T-helper 1 cell (primary cell): ENCODE results near the gene ISM1.

Source experiments
- DNase-seq, 5 donors: peaks; one replicate each; pipeline ENCODE4 v3.0.0-alpha.2; 2012 to 2020
- total RNA-seq, 4 donors: gene quantifications; one replicate each; lab custom pipeline; 2026; lab: John Stamatoyannopoulos, UW

The ISM1 gene
- total RNA-seq: 4.3 to 13.1 (median 8.4) reads per million in 4 donors

DNA sequence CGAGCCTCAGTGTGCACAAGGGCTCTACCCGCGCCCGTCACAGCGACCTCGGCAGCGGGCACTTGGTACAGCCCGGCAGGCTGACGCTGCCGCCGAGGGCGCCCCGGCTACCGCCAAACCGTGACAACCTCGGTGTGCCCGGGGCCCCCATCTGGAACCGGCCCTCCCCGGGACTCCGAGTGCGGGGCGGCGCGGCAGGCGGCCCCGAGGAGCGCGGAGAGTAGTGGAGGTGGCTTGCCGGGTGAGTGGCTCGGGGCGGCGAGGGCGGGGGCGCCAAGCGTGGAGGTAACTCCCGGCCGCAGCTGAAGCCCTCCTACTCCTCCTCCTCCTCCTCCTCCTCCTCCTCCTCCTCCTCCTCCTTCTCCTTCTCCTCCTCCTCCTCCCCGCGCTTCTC, at the start of gene ISM1:
Gene ISM1, plus strand, starts transcription at position 371 of the 394 bp plus-strand sequence. CDS start 503 bp downstream, outside the sequence.
- peak in 4 of 5 donors; percentile 8 to 28 (median 21) for DNase-seq

DNA sequence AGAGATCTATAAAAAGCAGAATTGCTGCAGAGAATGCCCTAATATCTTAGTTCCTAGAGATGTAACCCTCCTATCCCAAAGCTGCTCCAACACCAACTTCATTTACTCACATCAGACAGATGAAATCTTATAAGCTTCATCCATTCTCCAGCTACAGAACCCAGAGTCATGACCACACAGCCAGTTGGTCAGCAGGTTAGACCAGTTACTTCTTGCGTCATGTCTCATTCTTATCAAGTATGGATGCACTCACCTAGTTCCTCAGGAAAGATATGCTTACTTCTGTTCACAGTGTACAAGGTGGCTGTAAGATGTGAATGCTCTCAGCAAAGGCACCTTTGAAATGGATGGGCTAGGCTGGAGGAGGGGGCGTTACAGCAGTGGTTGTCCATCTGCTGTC, 47.9 kb upstream of the ISM1 start:
- DNase-seq: no peak

DNA sequence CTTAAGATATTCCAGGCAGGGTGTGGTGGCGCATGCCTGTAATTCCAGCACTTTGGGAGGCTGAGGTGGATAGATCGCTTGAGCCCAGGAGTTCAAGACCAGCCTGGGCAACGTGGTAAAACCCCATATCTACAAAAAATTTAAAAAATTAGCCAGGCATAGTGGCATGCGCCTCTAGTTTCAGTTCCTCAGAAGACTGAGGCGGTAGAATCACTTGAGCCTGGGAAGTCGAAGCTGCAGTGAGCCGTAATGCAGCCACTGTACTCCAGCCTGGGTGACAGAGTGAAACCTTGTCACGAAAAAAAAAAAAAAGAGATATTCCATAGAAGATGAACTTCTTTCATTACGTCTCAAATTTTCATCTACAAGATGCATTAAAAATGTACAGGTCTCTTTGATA, 46.7 kb upstream of the ISM1 start:
- DNase-seq: no peak

DNA sequence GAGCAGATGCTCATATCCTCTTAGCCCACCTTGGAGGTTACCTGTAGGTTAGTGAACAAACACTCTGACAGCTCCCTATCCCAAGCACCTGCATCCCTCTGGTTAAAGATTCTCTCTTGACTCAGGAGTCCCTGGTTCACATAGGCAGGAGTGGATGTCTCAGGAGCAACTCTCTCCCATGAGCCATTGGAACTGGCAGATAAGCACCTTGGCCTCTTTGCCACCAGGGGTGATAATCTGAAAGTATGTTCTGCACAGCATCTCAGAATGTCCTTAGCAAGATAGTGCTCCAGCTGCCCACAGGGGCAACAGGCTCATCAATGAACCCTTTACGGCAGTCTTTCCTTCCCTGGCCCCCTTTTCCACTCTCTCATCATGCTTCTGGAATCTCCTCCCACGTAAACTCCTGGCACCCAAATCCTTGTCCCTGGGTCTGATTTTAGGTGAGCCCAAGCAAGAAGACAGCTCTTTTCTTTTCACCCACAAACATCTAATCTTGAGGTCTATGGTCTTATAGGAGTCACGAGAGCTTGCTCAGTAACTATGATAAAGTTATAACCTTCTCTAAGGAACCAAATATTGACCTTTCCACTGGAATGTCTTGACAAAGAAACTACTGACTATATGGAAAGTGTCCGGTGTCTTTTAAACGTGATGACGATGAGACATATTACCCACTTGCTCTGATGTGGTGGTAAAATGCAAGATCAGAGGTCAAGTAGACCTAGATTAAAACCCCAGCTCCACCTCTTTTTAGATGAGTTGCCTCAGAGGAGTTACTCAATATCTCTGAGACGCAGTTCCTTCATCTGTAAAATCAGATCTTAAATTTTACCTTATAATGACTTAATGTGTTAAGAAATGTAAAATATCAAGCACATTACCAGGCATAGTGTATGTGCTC, 39.8 kb upstream of the ISM1 start:
- no peak for DNase-seq

DNA sequence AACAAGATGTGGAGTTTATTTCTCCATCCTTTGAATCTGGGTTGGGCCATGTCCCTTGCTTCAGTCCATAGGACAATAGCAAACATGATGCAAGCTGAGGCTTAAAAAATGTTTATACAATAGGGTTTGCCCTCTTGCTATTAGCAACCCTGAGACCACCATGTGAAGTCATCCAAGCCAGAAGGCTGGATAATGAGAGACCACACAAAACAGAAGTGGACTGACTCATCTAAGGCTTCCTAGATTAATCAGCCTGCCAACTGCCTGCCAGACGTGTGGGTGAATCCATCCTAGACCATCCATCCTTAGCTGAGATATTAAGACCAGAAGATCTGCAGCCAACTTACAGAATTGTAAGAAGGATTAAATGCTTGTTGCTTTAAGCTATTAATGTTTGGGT, 38.1 kb upstream of the ISM1 start:
- DNase-seq: peak in 1 of 5 donors; percentile 20

DNA sequence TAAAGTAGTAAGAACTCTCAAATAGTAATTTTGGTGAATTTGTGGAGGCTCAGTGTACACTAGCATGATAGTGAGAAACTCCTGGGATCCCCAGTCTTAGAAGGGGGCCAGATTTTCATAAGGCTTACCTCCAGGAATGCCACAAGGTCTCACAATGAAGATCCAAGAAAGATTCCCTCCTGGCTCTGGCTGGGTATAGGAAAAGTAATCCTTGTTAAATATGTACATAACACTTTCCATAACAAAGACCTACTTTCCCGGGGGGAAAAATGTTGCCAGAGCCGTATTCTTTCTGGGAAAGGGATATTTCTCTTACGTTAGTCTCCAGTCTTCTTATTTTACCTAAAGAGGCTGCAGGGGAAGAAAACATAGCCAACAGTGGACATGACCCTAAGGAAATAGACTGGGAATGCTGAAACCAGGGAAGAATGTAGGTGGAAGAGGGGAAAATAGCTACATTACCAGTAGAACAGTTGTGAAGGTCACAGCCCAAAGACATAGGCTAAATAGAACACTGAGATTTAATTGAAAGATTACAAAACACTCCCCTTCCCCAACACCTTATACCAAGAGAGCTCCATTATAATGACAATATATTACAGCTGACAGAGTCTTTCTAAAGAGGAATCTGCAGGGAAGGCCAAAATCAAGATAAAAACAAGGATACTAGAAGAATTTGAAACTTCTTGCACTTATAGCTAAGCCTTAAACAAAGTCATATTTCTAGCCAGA, 34.9 kb upstream of the ISM1 start:
- no peak for DNase-seq

DNA sequence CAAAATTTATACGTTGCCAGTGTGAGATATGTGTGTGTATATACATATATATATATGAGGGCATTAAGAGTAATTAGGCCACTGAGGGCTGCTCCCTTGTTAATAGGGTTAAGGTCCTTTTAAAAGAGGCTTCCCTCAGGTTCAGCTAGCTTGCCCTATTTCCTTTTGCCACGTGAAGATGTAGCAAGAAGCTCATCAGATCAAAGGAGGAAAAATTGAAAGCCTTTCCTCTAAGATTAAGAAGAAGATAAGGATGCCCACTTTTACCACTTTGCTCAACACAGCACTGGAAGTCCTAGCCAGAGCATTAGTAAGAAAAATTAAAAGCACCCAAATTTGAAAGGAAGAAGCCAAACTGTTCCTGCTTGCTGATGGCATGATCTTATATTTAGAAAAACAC, 33.2 kb upstream of the ISM1 start:
- DNase-seq: no peak

DNA sequence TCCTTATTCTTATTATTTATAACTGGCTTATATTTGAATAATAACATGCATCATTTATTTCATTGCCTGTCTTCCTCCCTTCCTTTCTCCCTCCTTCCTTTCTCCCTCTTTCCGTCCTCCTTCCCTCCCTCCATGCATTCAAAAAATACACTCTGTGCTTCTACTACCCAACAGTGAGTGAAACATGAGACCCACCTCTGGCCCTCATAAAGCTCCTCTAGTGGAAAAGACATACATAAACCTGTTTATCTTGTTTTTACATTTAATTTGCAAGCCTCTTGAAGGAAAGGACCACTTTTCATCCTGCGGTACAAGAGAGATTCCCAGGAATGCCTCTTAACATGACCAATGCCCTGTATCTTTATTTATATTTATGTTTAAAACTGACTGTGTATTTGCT, 21.8 kb upstream of the ISM1 start:
- DNase-seq: no peak

DNA sequence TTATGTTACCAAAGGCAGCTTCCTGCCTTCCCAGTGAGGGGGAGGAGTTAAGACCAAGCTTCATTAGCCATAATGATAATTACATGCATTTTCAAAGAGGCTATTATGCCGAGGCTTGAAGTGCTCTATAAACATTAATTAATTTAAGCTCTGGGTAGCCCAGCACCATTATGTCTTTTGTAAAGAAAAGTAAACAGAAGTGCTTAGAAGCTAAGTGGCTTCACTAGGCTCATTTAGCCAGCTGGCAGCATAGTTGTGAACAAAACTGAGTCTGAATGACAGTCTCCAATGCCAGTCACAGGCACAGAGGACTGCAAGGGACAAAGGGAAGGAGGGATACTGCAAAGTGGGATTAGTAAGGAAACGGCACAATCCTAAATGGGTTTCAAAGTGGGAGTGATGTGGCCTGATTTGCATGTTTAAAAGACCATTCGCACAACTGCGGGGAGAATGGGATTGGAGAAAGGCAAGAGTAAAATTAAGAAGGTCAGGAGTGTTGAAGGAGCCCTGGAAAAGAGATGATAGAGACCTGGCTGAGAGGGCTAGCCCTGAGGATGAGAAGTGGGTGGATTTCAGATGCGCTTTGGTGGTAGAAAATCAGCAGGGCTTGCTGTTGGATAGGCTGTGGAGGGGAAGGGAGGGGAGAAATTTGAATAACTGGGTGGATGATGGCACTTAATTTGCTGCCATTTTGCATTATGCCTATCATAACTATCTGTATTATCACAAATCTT, 20.1 kb upstream of the ISM1 start:
- no peak for DNase-seq

DNA sequence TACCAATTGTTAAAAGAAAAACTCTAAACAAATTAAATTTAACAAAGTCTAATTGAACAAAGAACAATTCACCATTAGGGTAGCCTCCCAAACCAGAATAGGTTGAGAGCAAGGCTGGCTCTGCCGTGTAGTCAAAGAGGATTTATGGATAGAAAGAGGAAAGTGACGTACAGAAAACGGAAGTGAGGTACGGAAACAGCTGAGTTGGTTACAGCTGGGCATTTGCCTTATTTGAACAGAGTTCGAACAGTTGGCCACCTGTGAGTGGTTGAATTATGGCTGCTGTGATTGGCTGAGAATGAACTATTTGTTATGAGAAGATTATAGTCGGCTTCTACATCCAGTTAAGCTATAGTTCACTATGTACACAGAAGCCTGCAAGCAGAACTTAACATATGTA, 18.5 kb upstream of the ISM1 start:
- no peak for DNase-seq

DNA sequence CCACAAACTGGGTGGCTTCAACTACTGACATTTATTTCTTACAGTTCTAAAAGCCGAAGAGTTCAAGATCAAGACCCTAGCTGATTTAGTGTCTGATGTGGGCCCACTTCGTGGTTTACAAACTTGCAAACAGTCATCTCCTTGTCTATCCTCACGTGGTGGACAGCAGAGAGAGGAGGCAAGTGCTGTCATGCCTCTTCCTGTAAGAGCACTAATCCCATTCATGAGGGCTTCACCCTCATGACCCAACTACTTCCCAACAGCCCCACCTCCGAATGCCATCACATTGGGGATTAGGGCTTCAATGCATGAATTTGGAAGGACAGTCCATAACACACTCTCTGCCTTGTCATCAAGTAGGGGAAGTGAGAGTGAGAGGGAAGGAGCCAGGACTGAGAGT, 15.6 kb upstream of the ISM1 start:
- no peak for DNase-seq

DNA sequence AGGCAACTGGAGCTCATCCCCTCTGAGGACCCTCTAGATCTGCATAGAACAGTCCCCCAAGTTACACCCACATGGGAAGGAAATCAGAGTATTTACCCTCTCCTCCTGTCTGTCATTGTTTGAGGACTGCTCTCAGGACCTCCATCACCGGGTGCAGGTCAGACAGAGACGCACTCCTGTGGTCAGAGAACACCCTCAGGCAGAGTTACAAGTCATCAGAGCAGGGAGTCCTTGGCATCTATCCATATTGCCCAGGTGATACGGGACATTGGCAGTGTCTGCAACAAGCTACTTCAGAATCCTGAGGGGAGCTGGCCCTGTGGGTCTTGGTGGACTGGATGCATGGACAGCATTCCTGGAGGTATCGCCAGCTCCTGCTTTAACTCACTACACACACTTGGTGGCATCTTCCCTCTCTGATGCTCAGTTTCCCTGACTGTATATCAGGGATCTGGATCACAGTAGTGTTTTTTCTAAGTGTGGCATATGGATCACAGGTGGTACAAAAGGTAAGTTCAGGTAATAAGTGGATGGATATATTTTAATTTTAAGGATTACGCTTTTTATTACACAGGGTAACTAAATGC, 15.1 kb upstream of the ISM1 start:
- DNase-seq: no peak

DNA sequence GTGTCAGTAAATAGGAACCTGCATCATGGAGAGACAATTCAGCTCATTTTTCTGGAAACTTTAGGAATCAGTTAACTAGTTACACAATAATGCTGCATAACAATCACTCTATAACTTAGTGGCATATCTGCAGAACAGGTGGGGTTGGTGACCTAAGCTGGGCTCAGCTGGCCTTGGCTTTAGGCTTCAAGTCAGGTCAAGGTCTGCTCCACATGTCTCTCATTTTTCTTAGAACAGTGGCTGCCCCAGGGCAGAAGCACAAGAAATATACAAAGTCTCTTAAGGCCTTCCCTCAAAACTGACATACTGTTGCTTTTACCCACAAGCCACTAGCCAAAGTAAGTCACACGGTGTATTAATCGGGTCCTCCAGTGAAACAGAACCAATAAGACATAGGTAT, 14.1 kb upstream of the ISM1 start:
- no peak for DNase-seq

DNA sequence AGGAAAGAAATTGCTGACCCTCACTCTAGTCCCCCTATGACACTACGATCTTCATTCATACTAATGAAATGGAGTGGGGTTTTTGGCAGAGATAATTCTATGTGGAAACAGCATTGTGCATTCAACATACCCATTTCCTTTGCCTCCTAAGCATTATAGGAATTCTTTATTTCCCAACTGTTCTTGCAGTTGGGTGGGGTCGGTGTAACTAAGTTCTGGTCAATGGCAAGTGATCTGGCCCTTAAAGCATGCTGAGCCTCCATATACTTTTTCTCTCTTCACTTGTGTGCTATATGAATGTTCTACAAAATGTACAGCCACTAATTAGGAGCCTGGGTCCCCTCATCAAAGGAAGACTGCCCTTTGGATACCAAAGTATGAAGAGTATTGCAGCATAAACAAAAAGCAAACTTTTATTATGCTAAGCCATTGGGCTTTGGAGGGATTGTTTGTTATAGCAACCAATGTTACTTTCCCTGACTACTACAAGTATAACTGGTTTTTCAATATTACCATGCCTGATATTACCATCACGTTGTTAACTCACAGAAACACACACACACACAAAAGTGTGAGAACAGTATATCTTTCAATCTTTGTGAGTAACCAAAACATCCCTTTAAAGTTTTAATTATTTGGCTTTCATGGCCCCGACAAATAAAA, 9.0 kb upstream of the ISM1 start:
- no peak for DNase-seq

DNA sequence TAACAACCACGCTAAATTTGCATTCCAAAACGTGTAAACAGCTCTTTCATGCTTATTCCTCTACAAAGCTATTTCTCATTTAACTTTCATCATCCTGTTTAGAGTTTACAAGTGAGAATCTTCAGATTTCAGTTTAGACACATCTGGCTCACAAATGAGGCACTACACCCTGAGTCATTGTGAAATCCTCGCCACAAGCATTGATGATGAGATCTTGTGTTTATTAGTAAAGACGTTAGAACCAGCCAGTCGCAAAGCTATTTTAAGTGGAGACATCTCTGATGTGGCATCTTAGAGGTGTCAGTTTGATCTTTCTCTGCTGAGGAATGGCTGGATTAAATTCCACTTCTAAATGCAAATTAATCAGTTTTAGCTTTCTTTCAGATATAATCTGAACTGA, 8.3 kb upstream of the ISM1 start:
- peak in 1 of 5 donors; percentile 37 for DNase-seq

DNA sequence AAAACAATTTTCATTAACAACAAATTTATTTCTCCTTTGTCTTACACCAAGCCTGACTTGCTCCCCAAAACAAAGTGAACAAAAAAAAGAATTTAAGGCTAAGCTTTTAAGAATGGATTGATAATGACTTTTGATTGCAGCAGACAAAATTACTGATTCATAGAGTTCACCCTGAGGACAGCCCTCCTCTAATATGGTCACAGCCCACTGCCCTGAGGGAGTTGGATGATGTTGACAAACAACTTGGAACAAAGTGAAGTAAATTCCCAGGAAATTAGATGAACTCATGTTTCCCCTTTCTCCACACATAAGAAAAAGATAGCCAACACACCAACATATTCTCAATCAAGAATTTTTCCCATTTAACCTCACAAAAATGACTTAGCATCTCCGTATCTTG, 7.7 kb upstream of the ISM1 start:
- DNase-seq: no peak

DNA sequence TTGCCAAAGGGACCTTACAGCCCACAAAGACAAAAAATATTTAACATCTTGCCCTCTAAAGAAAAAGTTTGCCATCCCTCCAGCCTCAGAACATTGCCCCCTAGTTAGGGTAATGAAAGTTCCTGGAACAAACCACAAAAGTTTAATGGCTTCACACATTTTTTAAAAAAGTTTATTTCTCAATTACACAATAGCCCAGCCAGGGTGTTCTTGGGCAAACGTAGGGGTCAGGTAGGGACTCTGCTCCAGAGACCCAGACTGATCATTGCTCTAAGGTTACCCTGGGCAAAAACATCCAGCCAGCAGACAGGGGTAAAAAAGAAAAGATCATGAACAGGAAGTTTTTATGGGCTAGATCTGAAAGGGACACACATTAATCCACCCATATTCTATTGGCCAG, 4.5 kb upstream of the ISM1 start:
- no peak for DNase-seq

DNA sequence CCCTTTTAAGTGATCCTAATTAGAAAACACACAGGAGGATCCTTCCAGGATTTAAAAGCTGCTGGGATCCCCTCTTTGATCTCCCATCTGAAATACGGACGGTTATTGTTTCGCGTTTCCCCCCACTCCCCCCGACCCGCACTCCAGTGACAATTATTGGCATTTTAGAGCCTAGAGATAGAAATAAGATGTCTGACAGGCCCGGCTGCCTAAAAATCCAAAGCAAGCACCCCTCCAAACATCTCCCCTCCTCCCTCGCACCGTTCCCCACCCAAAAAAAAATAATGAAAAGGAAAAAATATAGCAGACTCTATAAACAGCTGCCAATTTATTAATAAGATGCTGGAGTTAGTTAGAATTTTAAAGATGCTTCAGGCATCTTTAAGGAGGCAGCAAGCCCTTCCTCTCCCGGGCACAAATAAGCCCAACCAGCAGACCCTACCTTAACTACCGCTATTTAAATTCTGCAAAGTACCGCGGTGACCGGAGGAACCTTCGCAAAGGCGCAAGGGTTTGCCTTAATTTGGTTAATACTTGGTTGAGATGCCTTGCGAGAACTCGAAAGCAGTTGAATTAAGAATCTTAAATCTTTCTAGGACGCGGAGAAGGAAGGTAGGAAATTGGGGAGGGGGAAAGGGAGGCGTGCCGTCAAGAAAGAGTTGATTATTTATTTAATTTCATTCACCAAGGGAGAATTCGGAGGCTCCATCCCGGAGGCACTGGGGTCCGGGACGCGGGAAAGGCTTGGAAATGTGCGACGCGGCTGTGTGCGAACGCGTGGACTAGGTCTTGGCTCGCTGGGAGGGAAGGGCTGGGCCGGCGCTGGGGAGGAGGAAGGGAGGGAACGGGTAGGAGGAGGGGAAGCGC, 1.5 kb upstream of the ISM1 start:
- peak in 1 of 5 donors; percentile 17 for DNase-seq

DNA sequence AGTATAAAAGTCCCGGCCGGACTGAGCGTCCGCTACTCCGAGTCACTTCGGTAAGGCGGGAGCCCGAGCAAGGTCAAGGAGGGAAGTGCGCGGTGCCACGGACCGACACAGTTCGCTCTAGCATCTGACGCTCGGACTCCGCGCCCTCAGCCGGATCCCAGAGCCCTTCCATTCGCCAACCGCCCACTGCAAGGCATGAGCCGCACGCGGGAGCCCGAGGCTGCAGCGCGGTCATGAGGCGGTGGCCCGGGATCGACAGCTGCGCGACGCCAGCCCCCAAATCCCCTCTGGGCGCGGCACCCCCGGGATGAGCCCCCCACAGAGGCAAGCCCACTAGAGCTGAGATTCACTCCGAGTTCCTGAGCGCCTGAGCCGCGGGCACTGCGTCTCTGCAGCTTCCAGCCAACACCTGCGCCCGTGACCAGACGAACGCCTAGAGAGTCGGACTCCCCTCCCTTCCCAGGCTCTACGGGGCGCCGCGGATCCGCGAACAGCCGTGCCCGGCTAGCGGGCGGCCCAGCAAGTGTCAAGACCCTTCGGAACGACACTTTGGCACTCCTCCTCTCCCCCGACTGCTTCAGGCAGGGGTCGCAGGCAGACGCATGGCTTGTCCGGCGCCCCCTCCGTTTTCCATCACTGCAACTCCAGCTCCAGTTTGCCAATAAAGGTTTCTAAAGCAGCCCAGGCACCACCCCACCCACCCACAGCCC, 725 bp upstream of the ISM1 start:
- DNase-seq: peak in 4 of 5 donors; percentile 5 to 15 (median 10)

DNA sequence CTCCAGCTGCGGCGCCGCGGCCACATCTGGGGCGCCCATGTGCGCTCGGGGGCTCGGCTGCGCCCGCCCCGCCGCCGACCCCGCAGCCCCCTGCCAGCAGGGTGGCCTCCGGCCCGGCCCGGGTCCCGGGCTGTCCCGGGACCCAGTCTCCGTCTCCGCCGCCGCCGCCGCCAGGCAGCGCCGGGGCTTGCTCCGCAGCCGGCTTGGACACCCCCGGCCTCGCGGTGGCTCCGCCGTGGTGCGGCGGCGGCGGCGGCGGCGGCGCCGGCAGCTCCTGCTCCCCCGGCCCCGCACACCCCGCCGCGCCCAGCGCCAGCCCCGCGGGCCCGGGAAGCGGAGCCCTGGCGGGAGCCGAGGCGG, 219 bp downstream of the ISM1 start:
- peak in 1 of 5 donors; percentile 6 for DNase-seq
